OCI-LY1 (cell line): ENCODE data around the gene PCNX2.

Source experiments
- EZH2 ChIP-seq: fragments of 200-600 bp; sonication (generic), shearing (Covaris generic); IDR thresholded peaks from 2 replicates; pipeline ENCODE4 v1.8.0; 2017; ENCODE audit warnings: borderline replicate concordance, mixed run types, mild to moderate bottlenecking, antibody characterized with exemption, low read length, moderate library complexity, mixed read lengths
- TF ChIP-seq, protein P1 (sequence below): fragments of 200-600 bp; sonication (generic), shearing (Covaris generic); IDR thresholded peaks from 2 replicates; pipeline ENCODE4 v1.5.1; 2017; ENCODE audit warnings: mild to moderate bottlenecking, antibody characterized with exemption, low read length, moderate library complexity, mixed read lengths

DNA sequence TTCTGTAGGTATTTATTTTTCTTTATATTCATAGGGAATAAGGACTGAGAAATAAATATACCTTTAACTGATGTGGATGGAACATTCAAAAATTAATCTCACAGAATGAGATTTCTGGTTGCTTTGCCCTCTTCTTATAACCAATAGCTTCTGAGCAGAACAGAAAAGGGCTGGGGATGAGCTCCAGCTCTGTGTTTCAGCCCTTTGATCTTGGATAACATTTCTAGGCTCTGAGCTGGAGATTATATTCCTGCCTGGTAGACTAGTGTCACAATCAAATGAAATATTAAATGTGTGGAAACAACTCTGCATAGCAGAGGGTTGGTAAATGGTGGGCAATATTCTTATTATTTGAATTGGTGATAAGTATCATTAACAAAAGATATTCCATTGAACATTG, 46.6 kb upstream of the PCNX2 start:
- TF ChIP-seq, protein P1, sequence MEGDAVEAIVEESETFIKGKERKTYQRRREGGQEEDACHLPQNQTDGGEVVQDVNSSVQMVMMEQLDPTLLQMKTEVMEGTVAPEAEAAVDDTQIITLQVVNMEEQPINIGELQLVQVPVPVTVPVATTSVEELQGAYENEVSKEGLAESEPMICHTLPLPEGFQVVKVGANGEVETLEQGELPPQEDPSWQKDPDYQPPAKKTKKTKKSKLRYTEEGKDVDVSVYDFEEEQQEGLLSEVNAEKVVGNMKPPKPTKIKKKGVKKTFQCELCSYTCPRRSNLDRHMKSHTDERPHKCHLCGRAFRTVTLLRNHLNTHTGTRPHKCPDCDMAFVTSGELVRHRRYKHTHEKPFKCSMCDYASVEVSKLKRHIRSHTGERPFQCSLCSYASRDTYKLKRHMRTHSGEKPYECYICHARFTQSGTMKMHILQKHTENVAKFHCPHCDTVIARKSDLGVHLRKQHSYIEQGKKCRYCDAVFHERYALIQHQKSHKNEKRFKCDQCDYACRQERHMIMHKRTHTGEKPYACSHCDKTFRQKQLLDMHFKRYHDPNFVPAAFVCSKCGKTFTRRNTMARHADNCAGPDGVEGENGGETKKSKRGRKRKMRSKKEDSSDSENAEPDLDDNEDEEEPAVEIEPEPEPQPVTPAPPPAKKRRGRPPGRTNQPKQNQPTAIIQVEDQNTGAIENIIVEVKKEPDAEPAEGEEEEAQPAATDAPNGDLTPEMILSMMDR: no peak
- no peak for TF ChIP-seq EZH2
